Measurements from ENCODE around the gene KRT6A.
"Not testable (repeated sequence)": the region's sequence is repeated elsewhere in the genome, so short reads cannot be mapped to it uniquely, and the experiment has no call there.

Gene KRT6A

DNA sequence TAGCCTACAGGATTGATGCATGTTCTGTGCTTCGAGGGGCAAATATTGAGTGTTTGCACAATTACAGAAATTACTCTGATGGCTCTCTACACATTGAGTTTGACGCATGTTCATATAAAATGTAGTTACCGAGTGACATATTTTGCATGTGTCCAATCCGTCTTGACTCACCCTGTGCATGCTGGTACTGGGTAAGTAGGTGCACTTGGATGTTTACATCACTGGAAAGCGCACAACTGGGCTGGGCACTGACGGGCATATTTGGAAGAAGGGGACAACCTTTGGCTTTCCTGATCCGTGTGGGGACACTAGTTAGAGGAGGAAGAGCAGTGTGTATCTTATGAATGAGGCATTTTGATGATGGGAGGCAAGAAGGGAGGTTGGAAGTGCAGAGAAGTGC lies 4.9 kb upstream of the KRT6A start:
- ChIA-PET POLR2A (no interaction called here), CTCF (no interaction called here)
- no peak for DNase-seq (ENCODE audit: extremely low spot score)
- no peak for TF ChIP-seq CTCF (IDR thresholded peaks at IDR 0.05; ENCODE audit: control extremely low read depth, extremely low read depth, low read depth, missing control alignments)

- no peak for TF ChIP-seq CTCF (IDR thresholded peaks at IDR 0.05; ENCODE audit: control extremely low read depth, extremely low read depth, low read depth, missing control alignments)
- POLR2A ChIA-PET, result no interaction called here
- no peak for DNase-seq (ENCODE audit: extremely low spot score)
- CTCF ChIA-PET, result no interaction called here
Observed at GRCh38 chr12:52496590-52497071, 3.6 kb upstream of the KRT6A start.

DNA sequence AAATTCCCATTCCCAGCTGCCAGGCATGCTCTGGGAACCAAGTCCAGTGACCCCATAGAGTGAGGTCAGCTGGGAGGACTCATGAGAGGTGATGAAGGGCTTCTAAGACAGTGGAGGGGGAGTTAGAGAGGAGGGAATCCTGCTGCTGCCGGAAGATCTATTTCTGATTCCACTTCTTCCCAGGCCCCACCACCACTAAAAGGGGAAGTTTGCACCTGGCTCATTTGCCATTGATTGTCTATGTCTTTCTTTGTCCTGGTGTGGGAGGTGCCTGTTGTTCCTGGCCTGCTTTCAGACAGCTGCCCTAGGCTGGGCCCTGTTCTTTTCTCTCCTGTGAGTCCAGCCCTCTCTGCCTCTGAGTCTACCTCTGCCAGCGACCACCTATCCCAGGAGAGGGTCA lies 3.0 kb upstream of the KRT6A start:
- ChIA-PET CTCF (no interaction called here), POLR2A (no interaction called here)
- TF ChIP-seq CTCF (IDR thresholded peaks at IDR 0.05; ENCODE audit: control extremely low read depth, extremely low read depth, low read depth, missing control alignments), result no peak
- no peak for DNase-seq (ENCODE audit: extremely low spot score)

GRCh38 chr12:52495389-52495788 lies 2.3 kb upstream of the KRT6A start:
- ChIA-PET CTCF (no interaction called here), POLR2A (no interaction called here)
- TF ChIP-seq CTCF (IDR thresholded peaks at IDR 0.05; ENCODE audit: control extremely low read depth, extremely low read depth, low read depth, missing control alignments), result no peak
- no peak for DNase-seq (ENCODE audit: extremely low spot score)

DNA sequence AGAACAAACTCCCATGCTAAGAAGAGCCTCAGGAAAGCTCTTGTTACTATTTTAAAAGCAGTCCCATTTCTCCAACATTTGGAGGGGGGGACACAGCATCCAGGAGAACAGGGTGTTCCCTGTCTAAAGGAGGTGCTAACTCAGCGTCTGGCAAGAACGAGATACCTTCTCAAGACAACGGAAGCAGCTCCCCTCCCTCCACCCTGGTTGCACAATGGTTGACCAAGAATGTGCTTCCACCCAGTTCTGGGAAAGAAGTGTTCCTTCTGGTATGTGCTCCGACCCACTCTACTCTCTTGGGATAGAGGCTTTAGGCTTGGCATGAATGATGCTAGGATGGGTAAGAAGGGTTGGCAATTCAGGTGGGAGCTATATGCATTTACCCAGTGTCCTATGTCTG lies 1.5 kb upstream of the KRT6A start:
- DNase-seq (ENCODE audit: extremely low spot score), result no peak
- POLR2A ChIA-PET, result no interaction called here

DNA sequence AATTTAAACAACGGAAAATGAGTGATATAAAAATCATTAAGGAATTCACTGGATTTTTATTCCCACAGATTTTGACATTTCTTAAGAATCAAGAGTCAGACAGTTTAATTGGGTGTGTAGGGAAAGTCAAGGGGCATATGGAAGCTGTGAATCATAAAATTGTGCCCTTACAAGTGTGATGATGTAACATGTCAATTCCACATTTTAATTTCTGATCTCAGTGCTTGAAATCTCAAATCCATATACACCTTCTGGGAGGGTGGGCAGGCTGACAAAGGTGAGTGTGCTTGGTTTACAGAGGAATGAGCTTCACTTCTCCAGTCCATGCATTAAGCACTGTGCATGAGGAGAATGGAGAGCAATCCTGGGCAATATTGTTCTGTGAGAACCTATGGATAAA lies 1.0 kb upstream of the KRT6A start:
- no peak for DNase-seq (ENCODE audit: extremely low spot score)
- ChIA-PET POLR2A (no interaction called here), CTCF (interaction anchor here (1.4 kb wide), 2 partner anchors 14 to 19 kb away, joined by 3 read pairs; no protein-coding TSS in a partner anchor)
- no peak for TF ChIP-seq CTCF (IDR thresholded peaks at IDR 0.05; ENCODE audit: control extremely low read depth, extremely low read depth, low read depth, missing control alignments)

More for the DNA sequence above, 1.5 kb upstream of the KRT6A start:
- no peak for TF ChIP-seq CTCF (IDR thresholded peaks at IDR 0.05; ENCODE audit: control extremely low read depth, extremely low read depth, low read depth, missing control alignments)
- CTCF ChIA-PET, result interaction anchor here (1.4 kb wide), 1 partner anchor 19 kb away, joined by 3 read pairs; no protein-coding TSS in a partner anchor

GRCh38 chr12:52492405-52492804 lies 652 bp downstream of the KRT6A start:
- CTCF ChIA-PET; POLR2A ChIA-PET; DNase-seq (ENCODE audit: extremely low spot score): not testable (repeated sequence)

DNA sequence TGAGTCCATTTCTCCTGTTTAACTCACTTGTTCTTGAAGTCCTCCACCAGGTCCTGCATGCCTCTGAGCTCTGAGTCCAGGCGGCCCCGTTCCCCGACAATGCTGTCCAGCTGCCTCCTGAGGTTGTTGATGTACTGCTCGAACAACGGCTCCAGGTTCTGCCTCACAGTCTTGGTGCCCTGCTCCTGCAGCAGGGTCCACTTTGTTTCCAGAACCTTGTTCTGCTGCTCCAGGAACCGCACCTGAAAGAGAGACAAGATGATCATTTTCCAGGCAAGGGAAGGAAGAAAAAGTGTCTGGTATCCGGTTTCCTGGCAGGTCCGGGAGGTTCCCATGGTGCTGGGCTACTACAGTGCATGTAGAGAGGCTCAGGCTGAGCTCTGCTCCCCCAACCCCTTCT lies 1.6 kb downstream of the KRT6A start:
- POLR2A ChIA-PET; CTCF ChIA-PET; DNase-seq (ENCODE audit: extremely low spot score): not testable (repeated sequence)
